Suprapubic skin (tissue), 4 donors: ENCODE data around the gene PDIA2.
"Not testable (repeated sequence)": the region's sequence is repeated elsewhere in the genome, so short reads cannot be mapped to it uniquely, and the experiment has no call there.

ENCODE experiments used
- CTCF ChIP-seq, 2 donors: fragments of 200-600 bp in 1 of 2; fragments of 450-650 bp in 1 of 2; sonication (generic) in 1 of 2; IDR thresholded peaks; one replicate each; pipeline ENCODE4 v1.5.1; 2016 to 2019; ENCODE audit warnings: antibody characterized with exemption in 2 of 2, mild to moderate bottlenecking in 1 of 2, moderate library complexity in 1 of 2
- EP300 ChIP-seq: sonication (generic); formaldehyde crosslinking; IDR thresholded peaks from one replicate; pipeline ENCODE4 v1.6.1; 2017; ENCODE audit warnings: antibody characterized with exemption
- POLR2A ChIP-seq, 2 donors: fragments of 450-650 bp; IDR thresholded peaks; one replicate each; pipeline ENCODE4 v1.6.1; 2017; ENCODE audit warnings: antibody characterized with exemption in 2 of 2, mild to moderate bottlenecking in 2 of 2, moderate library complexity in 2 of 2
- POLR2AphosphoS5 ChIP-seq, 3 donors: sonication (generic); formaldehyde crosslinking; IDR thresholded peaks; one replicate each; pipeline ENCODE4 v1.6.1; 2017; ENCODE audit warnings: antibody characterized with exemption in 3 of 3

DNA sequence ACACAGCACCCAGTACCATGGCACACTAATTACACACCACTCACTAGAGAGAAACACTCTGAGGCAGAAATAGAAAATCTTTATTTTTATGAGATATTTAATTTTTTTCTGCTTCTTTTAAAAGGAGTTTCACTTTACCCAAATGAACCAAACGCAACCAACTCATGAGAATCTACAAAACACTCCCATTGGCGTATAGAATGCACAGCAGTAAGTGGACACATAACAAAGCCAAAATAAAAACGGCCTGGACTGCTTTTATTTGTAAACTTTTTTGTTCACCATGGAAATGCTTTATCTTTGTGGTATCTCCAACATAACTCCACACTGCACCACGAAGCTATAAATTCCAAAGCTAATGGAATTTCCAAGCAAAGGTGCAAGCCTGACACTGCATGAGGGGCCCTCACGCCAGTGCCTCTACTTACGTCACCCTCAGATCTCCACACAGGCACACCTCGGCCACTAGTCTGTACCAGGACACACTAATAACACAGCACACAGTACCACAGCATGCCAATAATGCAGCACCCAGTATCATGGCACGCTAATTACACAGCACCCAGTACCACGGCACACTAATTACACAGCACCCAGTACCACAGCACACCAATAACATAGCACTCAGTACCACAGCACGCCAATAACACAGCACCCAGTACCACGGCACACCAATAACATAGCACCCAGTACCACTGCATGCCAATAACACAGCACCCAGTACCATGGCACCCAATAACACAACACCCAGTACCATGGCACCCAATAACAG is 52.1 kb downstream of the PDIA2 start:
- not testable (repeated sequence) for TF ChIP-seq EP300; CTCF (IDR thresholded peaks at IDR 0.05); POLR2A (IDR thresholded peaks at IDR 0.05); POLR2AphosphoS5 (IDR thresholded peaks at IDR 0.05)
